Astrocyte of the cerebellum (primary cell): ENCODE measurements around the gene SLC39A10.

ENCODE experiments used
- DNase-seq: peaks from one replicate; pipeline ENCODE4 v3.0.0-alpha.2; 2011; ENCODE audit warnings: low read depth
- H3K4me3 ChIP-seq: 2 replicates; pipeline ENCODE4 v1.5.1; 2011; ENCODE audit warnings: mild to moderate bottlenecking, low read depth, low read length, moderate library complexity
- CTCF ChIP-seq: IDR thresholded peaks from 2 replicates; pipeline ENCODE4 v1.5.1; 2012; ENCODE audit warnings: low read length, low read depth, moderate library complexity, mild to moderate bottlenecking; ENCODE audit errors: missing control alignments
- in situ Hi-C: cut with HindIII; loops from 2 replicates; pipeline ENCODE4 v1.10.0; 2017; ENCODE audit warnings: low sequenced_read_pairs

SLC39A10 gene

GRCh38 chr2:195619590-195619989, 37.4 kb upstream of the SLC39A10 start:
- DNase-seq = no peak
- no peak overlapping the region for H3K4me3 ChIP-seq
- in situ Hi-C loops = no loop called here
- TF ChIP-seq CTCF = no peak

- in situ Hi-C loops = no loop called here
- TF ChIP-seq CTCF = no peak
These were observed 36.5 kb upstream of the SLC39A10 start for GRCh38 chr2:195620501-195620900.

GRCh38 chr2:195622966-195623365, 34.1 kb upstream of the SLC39A10 start:
- no peak for DNase-seq
- in situ Hi-C loops = no loop called here
- H3K4me3 ChIP-seq = no peak overlapping the region
- TF ChIP-seq CTCF = no peak

More at GRCh38 chr2:195620501-195620900, 36.5 kb upstream of the SLC39A10 start:
- no peak overlapping the region for H3K4me3 ChIP-seq
- no peak for DNase-seq

GRCh38 chr2:195626507-195626906, 30.5 kb upstream of the SLC39A10 start:
- no peak overlapping the region for H3K4me3 ChIP-seq
- no peak for TF ChIP-seq CTCF
- no peak for DNase-seq
- in situ Hi-C loops = no loop called here

GRCh38 chr2:195628666-195629065, 28.4 kb upstream of the SLC39A10 start:
- no peak overlapping the region for H3K4me3 ChIP-seq
- in situ Hi-C loops = no loop called here
- TF ChIP-seq CTCF = no peak
- DNase-seq = no peak

GRCh38 chr2:195632856-195633572, 24.0 kb upstream of the SLC39A10 start:
- in situ Hi-C loops = no loop called here
- no peak overlapping the region for H3K4me3 ChIP-seq
- no peak for DNase-seq
- no peak for TF ChIP-seq CTCF
